K562 (cell line): ENCODE measurements around the gene SEMA5A. TPM values are rescaled to one million over a fixed set of nuclear protein-coding genes. Genes with fewer than 3 reads are reported as not detected.

Source experiments
- MGA ChIP-seq: fragments of 450-650 bp; IDR thresholded peaks from 2 replicates; pipeline ENCODE4 v1.6.1; 2016; ENCODE audit warnings: mild to moderate bottlenecking, moderate library complexity
- NEUROD1 ChIP-seq: fragments of 150-350 bp; IDR thresholded peaks from 2 replicates; pipeline ENCODE4 v1.6.1; 2014; ENCODE audit warnings: borderline replicate concordance, low read length, low read depth; ENCODE audit not compliant: partially characterized antibody
- RFX1 ChIP-seq: fragments of 450-650 bp; IDR thresholded peaks from 2 replicates; pipeline ENCODE4 v1.6.1; 2016; ENCODE audit warnings: mild to moderate bottlenecking, moderate library complexity
- ZKSCAN1 ChIP-seq: fragments of 150-350 bp; IDR thresholded peaks from 2 replicates; pipeline ENCODE4 v1.6.1; 2016; ENCODE audit warnings: low read depth, low read length
- ZNF121 ChIP-seq: sonication (generic); formaldehyde crosslinking; conservative IDR thresholded peaks from 2 replicates; pipeline ENCODE4 v1.8.0; 2022; ENCODE audit warnings: missing genetic modification reagents
- ZNF197 ChIP-seq: fragments of 200-800 bp; sonication (Bioruptor generic); IDR thresholded peaks from 2 replicates; pipeline ENCODE4 v1.6.1; 2016; ENCODE audit warnings: low read depth, missing genetic modification characterization, missing compliant biosample characterization
- ZNF511 ChIP-seq: sonication (generic); formaldehyde crosslinking; IDR thresholded peaks from 2 replicates; pipeline ENCODE4 v1.8.0; 2022; ENCODE audit warnings: mild to moderate bottlenecking, missing genetic modification reagents
- polyA plus RNA-seq, 8 experiments: library from polyadenylated mRNA; depleted of rRNA in 4 of 8; stranded (reverse) in 5 of 8; unstranded in 3 of 8; fragments of >200 nt; fragmentation: Nextera tagmentation in 2 of 8; fragmentation: Illumina TruSeq in 1 of 8; extraction: Ambion mirVana in 2 of 8; extraction: Trizol in 1 of 8; gene quantifications; 2 replicates each; pipeline versions ENCODE4 v1.2.1 to v1.2.3, GENCODE V29; 2011 to 2014; ENCODE audit warnings: inconsistent platforms in 1 of 8, missing spikeins in 1 of 8
- total RNA-seq, 7 experiments: library from RNA; depleted of rRNA in 6 of 7; stranded (reverse); fragments of >200 nt in 6 of 7; fragmentation: Illumina TruSeq in 2 of 7; extraction: Trizol in 2 of 7; gene quantifications; 2 replicates each; pipeline versions ENCODE4 v1.2.1 to v1.2.3, GENCODE V29; 2011 to 2021; ENCODE audit warnings: low replicate concordance in 1 of 7

Gene SEMA5A
- total and polyA plus RNA-seq, 9 of the 15 experiments (the other 6 are each of a cell fraction or from before 2014, with no cell fraction given), result 0.02 TPM; not detected in 8

GRCh38 chr5:9344751-9345240, 201.1 kb downstream of the SEMA5A start (continued):
- TF ChIP-seq ZNF511 (CRISPR knock-in tag), result no peak
- no peak for TF ChIP-seq NEUROD1
- TF ChIP-seq MGA, result no peak
- TF ChIP-seq ZNF197 (CRISPR knock-in tag), result no peak
- no peak for TF ChIP-seq ZNF121 (CRISPR knock-in tag)
- no peak for TF ChIP-seq RFX1
- no peak for TF ChIP-seq ZKSCAN1
